Epithelial cell of esophagus (primary cell): ENCODE measurements around the gene ZNRF1.

Experiments used
- DNase-seq: peaks from one replicate; pipeline ENCODE4 v3.0.0; 2010; ENCODE audit warnings: low read depth
- H3K4me3 ChIP-seq: 2 replicates; pipeline ENCODE4 v1.5.1; 2011; ENCODE audit warnings: mild to moderate bottlenecking, low read length, control low read depth
- TF ChIP-seq, protein P1 (sequence below): IDR thresholded peaks from 2 replicates; pipeline ENCODE4 v1.5.1; 2011; ENCODE audit warnings: low read depth, mild to moderate bottlenecking, low read length, control low read depth, inconsistent platforms; ENCODE audit not compliant: insufficient read depth; ENCODE audit errors: missing control alignments

The ZNRF1 gene

DNA sequence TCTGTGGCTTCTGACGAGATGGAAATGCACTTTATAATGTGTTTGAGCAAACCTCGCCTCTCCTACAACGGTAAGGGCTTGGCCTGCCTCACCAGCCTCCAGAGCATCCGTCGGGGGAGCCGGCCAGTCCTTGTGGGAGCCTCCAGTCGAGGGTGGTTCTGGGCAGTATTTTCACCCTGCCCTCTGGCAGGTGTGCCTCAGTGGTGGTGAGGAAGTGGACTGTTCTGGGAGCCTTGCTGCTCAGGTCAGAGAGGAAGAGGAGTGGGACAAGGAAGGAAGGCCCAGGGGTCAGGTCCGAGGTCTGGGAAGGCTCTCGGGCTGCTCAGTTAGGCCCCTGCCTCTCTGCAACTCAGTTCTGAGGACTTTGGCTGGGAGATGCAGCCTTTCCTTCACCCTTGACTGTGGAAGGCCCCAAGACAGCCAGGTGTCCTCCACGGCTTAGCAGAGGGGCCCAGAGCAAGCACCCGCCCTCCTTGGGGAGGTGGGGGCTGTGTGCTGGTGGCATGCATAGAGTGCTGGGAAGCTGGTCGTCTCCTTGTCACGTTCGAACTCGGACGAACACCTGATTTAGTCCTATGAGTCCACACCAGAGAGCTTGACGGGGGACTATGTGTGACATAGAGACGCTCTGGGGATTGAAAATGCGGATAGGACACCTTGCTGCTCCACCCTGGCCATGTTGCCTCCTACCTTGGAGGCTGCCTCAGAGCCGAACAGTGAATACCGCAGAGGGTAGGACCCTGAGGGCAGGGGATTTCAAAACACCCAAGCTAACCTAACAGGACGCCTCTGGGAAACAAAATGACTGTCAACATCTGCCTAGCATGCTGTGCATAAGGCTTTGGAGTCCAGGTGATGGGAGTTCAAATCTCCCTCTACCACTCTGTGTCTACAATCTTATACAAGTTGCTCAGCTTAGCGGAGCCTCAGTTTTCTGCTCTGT is 95.0 kb downstream of the ZNRF1 start:
- DNase-seq = no peak
- TF ChIP-seq, protein P1, sequence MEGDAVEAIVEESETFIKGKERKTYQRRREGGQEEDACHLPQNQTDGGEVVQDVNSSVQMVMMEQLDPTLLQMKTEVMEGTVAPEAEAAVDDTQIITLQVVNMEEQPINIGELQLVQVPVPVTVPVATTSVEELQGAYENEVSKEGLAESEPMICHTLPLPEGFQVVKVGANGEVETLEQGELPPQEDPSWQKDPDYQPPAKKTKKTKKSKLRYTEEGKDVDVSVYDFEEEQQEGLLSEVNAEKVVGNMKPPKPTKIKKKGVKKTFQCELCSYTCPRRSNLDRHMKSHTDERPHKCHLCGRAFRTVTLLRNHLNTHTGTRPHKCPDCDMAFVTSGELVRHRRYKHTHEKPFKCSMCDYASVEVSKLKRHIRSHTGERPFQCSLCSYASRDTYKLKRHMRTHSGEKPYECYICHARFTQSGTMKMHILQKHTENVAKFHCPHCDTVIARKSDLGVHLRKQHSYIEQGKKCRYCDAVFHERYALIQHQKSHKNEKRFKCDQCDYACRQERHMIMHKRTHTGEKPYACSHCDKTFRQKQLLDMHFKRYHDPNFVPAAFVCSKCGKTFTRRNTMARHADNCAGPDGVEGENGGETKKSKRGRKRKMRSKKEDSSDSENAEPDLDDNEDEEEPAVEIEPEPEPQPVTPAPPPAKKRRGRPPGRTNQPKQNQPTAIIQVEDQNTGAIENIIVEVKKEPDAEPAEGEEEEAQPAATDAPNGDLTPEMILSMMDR = no peak
- H3K4me3 ChIP-seq = no peak overlapping the region

DNA sequence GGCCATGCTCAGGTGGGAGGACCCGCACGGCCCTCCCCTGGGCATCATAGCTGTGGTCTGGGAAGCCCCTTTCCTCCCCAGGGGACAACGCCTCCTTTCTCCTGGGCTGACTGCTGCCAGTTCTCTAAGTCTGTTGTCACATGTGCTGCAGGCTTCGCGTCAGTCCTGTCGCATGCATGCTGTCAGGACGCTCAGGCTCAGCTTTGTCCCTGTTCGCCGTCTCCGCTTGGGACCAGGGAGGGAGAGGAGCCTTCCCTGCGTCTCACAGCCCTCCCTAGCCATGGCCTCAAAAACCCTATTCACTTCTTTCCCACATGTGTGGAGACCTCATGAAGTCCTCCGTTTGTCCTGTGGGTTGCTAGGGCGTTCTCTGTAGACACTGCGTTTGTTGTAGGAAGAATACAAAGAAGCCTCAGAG is 96.4 kb downstream of the ZNRF1 start:
- H3K4me3 ChIP-seq = no peak overlapping the region
- TF ChIP-seq, protein P1 = no peak
- no peak for DNase-seq

DNA sequence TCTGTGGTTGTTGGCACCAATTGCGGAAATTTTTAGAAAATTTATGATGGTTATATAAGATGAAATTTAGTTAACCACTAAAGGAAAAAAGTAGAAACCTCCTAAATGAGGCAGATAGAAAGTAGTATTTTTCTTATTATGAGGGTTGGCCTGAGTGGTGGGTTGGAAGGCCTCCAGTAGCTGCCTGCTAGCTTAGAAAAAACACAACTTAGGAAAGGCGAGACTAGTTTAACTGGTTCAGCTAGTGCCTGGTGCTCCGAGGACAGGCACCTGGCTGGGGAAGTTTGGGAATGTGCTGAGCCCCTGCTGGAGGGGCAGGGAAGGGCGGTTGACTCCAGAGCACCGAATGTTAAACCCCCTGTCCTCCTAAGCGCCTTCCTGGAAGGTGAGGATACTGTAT is 97.8 kb downstream of the ZNRF1 start:
- DNase-seq = peak; percentile 87
- H3K4me3 ChIP-seq = no peak overlapping the region
- TF ChIP-seq, protein P1 = peak; percentile 82

DNA sequence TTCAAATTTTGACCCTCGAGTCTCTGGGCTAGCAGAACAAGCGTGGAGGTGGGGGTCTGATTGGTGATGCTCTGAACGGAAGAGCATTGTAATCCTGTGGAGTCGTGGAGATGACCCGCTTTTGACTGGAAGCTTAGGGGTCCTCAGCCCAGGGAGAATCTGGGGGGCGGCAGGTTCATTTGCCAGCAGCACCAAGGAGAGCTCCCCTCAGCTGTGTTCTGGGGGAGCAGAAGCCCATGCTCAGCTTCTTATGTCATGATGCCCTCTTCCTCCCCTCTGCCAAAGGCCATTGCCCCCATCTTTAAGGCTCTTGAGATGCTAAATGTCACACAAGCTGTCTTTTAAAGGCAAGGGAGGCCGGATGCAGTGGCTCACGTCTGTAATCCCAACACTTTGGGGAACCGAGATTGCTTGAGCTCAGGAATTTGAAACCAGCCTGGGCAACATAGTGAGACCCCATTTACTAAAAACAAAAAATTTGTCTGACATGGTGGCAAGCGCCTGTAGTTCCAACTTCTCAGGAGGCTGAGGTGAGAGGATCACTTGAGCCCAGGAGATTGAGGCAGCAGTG is 98.5 kb downstream of the ZNRF1 start:
- TF ChIP-seq, protein P1 = no peak
- DNase-seq = no peak
- no peak overlapping the region for H3K4me3 ChIP-seq

DNA sequence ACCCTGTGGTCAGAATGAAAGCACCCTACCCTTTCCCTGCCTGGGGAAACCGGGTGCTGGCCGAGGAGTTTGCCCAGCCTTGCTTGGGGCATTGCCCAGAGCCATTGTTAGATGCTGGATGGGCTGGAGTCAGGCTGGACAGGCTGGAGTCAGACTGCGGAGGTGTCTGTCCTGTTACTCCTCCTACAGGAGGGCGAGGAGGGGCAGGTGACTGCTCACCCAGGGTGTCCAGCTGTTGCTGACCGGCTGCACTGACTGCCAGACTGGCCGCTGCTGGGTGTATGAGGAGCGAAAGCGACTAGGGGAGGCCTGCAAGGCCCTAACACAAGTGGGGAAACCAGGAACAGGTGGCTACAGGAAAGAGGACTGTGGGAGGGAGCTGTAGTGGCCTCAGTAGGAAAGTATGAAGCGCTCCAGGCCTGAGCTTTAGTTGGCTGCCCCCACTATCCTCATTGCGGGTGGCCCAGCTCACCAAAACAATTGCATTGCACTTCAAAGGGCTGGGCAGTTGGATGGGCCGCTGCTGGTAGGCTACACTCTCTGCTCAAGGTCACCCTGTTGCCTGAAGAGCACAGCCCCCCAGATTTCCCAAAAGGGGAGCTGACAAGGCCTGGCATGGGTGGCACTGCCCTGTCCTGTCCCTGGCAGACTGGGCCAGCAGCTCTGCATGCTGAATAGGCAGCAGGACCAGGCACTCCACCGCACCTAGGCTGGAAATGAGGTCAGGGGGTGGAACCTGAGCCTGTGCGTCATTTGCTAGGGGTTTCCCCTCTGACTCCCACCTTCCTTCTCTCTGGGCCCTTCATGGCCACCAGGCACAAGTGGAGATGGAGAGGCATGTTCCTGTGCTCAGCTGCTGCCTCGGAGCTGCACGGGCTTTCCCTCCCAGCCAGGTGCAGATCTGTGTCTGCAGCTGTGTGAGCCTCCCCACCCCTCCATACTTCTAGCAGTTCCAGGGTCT is 99.4 kb downstream of the ZNRF1 start:
- DNase-seq = no peak
- H3K4me3 ChIP-seq = no peak overlapping the region
- TF ChIP-seq, protein P1 = no peak

DNA sequence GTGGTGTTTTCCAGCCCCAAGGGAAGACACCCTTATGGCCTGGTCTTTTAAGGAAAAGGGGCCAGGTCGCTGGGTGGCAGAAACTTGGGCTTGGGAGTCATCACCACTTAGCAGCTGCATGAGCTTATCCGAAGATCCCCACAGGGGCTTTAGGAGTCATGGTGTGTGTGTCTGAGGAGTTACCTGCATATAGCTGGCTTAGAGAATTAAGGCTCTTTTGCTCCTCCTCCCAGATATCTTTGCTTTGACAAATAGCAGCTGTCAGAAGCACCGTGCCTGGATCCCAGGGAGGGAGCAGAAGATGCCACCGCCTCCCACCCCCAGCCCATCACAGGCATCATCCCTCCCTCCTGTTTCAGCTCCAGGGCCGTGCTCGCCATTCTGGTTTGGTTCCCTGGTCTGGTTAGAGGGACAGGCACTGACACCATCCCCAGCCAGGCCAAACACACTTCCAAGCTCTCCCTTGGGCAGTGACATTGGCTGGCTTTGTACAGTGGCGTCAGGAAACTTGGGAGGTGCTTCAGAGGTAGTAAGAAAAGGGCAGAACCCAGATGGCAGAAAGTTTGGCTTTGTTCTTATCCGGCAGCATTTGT is 100.3 kb downstream of the ZNRF1 start:
- H3K4me3 ChIP-seq = no peak overlapping the region
- TF ChIP-seq, protein P1 = no peak

More for the DNA sequence above, 100.3 kb downstream of the ZNRF1 start:
- no peak for DNase-seq
